Left ventricle myocardium inferior (tissue), 1 donor: Measurements from ENCODE around the gene CLTC. TPM values are rescaled to one million over a fixed set of nuclear protein-coding genes. Genes with fewer than 3 reads are reported as not detected.

Experiments
- DNase-seq: peaks from one replicate; pipeline ENCODE4 v3.0.0-alpha.2; 2020
- H3K27ac ChIP-seq: fragments of 200-600 bp; replicated peaks from 2 replicates; pipeline ENCODE4 v1.8.0; 2021
- H3K27me3 ChIP-seq: fragments of 200-600 bp; 2 replicates; pipeline ENCODE4 v1.8.0; 2021; ENCODE audit warnings: low read depth
- H3K36me3 ChIP-seq: fragments of 200-600 bp; 2 replicates; pipeline ENCODE4 v1.8.0; 2021
- H3K4me1 ChIP-seq: fragments of 200-600 bp; 2 replicates; pipeline ENCODE4 v1.8.0; 2021
- H3K4me3 ChIP-seq: fragments of 200-600 bp; 2 replicates; pipeline ENCODE4 v1.8.0; 2021; ENCODE audit warnings: mild to moderate bottlenecking, moderate library complexity
- H3K9me3 ChIP-seq: fragments of 200-600 bp; replicated peaks from 2 replicates; pipeline ENCODE4 v1.8.0; 2021
- CTCF ChIP-seq: fragments of 200-600 bp; IDR thresholded peaks from 2 replicates; pipeline ENCODE4 v1.8.0; 2021; ENCODE audit warnings: antibody characterized with exemption, mild to moderate bottlenecking, borderline replicate concordance
- intact Hi-C: fragments of 100-400 bp; cut with micrococcal nuclease; formaldehyde crosslinking; loops from one replicate; pipeline ENCODE4 v1.11.0; 2022
- total RNA-seq: library from RNA; stranded (reverse); fragmentation: NEBNext Ultra II Directional; extraction: Animal tissue kit (Norgen Biotek cat#: 25700); gene quantifications from one replicate; pipeline ENCODE4 v1.2.1, GENCODE V29; 2021
- donor health status: DM: no; HTN: yes; CAD: no; lungs with severe emphysema.

The CLTC gene
- total RNA-seq, 1 donor from 2014 or later: 162 TPM

- DNase-seq: no peak
- Histone ChIP-seq H3K4me3 (no peak overlapping the region), H3K4me1 (peaks cover 98% of the 10 kb centered on the region), H3K36me3 (no peaks in the 10 kb centered on the region), H3K27ac (no peak overlapping the region), H3K27me3 (no peaks in the 10 kb centered on the region), H3K9me3 (no peaks in the 10 kb centered on the region)
- intact Hi-C loops: no loop called here
- TF ChIP-seq CTCF: no peak
These were observed 7.6 kb downstream of the CLTC start for GRCh38 chr17:59627274-59627673.

GRCh38 chr17:59627770-59628171, 8.1 kb downstream of the CLTC start:
- H3K27ac ChIP-seq: no peak overlapping the region
- no peaks in the 10 kb centered on the region for H3K36me3 ChIP-seq
- H3K4me1 ChIP-seq: peaks cover 98% of the 10 kb centered on the region
- no peak for DNase-seq
- TF ChIP-seq CTCF: no peak
- H3K9me3 ChIP-seq: no peaks in the 10 kb centered on the region
- intact Hi-C loops: no loop called here
- H3K27me3 ChIP-seq: no peaks in the 10 kb centered on the region
- no peak overlapping the region for H3K4me3 ChIP-seq

GRCh38 chr17:59629174-59629573, 9.5 kb downstream of the CLTC start:
- no peak overlapping the region for H3K27ac ChIP-seq
- TF ChIP-seq CTCF: no peak

GRCh38 chr17:59631276-59631675, 11.6 kb downstream of the CLTC start:
- Histone ChIP-seq H3K27ac (no peak overlapping the region), H3K4me1 (peaks cover 98% of the 10 kb centered on the region), H3K36me3 (no peaks in the 10 kb centered on the region), H3K27me3 (no peaks in the 10 kb centered on the region), H3K4me3 (no peak overlapping the region), H3K9me3 (no peaks in the 10 kb centered on the region)
- DNase-seq: no peak
- no peak for TF ChIP-seq CTCF
- intact Hi-C loops: no loop called here

More at GRCh38 chr17:59629174-59629573, 9.5 kb downstream of the CLTC start:
- no peak for DNase-seq
- intact Hi-C loops: no loop called here
- no peaks in the 10 kb centered on the region for H3K36me3 ChIP-seq
- peaks cover 98% of the 10 kb centered on the region for H3K4me1 ChIP-seq
- no peaks in the 10 kb centered on the region for H3K9me3 ChIP-seq
- H3K4me3 ChIP-seq: no peak overlapping the region
- H3K27me3 ChIP-seq: no peaks in the 10 kb centered on the region

- DNase-seq: no peak
- Histone ChIP-seq H3K27ac (no peak overlapping the region), H3K4me1 (peaks cover 90% of the 10 kb centered on the region), H3K36me3 (no peaks in the 10 kb centered on the region), H3K9me3 (no peaks in the 10 kb centered on the region), H3K27me3 (no peaks in the 10 kb centered on the region), H3K4me3 (no peak overlapping the region)
- no peak for TF ChIP-seq CTCF
- intact Hi-C loops: no loop called here
These were observed 12.7 kb downstream of the CLTC start for GRCh38 chr17:59632398-59632797.
